Memory B cell (primary cell): ENCODE results near the gene SIPA1.
A peak's percentile ranks its signal among the peaks of the same experiment; 100 is the strongest.

Experiments used
- ATAC-seq: fragments of 150-1000 bp; cut with Tn5 transposase; 2 replicates; pipeline ENCODE4 v1.10.0; 2021; ENCODE audit warnings: low read depth, mild to moderate bottlenecking, moderate library complexity
- DNase-seq, 2 donors: peaks; one replicate each; pipeline ENCODE4 v3.0.0; 2022; ENCODE audit warnings: low spot score in 2 of 2
- H3K27ac Mint-ChIP-seq: one replicate; pipeline ENCODE4 v1.8.0; 2022; ENCODE audit warnings: mild to moderate bottlenecking, moderate library complexity, mixed read lengths
- H3K27me3 Mint-ChIP-seq: one replicate; pipeline ENCODE4 v1.8.0; 2022; ENCODE audit warnings: mixed read lengths
- H3K36me3 Mint-ChIP-seq: one replicate; pipeline ENCODE4 v1.8.0; 2022; ENCODE audit warnings: mild to moderate bottlenecking, mixed read lengths
- H3K4me1 Mint-ChIP-seq: one replicate; pipeline ENCODE4 v1.8.0; 2022; ENCODE audit warnings: mixed read lengths
- H3K4me3 Mint-ChIP-seq: one replicate; pipeline ENCODE4 v1.8.0; 2022; ENCODE audit warnings: mild to moderate bottlenecking, moderate library complexity, mixed read lengths
- H3K9me3 Mint-ChIP-seq: one replicate; pipeline ENCODE4 v1.8.0; 2022; ENCODE audit warnings: mixed read lengths

Gene SIPA1

DNA sequence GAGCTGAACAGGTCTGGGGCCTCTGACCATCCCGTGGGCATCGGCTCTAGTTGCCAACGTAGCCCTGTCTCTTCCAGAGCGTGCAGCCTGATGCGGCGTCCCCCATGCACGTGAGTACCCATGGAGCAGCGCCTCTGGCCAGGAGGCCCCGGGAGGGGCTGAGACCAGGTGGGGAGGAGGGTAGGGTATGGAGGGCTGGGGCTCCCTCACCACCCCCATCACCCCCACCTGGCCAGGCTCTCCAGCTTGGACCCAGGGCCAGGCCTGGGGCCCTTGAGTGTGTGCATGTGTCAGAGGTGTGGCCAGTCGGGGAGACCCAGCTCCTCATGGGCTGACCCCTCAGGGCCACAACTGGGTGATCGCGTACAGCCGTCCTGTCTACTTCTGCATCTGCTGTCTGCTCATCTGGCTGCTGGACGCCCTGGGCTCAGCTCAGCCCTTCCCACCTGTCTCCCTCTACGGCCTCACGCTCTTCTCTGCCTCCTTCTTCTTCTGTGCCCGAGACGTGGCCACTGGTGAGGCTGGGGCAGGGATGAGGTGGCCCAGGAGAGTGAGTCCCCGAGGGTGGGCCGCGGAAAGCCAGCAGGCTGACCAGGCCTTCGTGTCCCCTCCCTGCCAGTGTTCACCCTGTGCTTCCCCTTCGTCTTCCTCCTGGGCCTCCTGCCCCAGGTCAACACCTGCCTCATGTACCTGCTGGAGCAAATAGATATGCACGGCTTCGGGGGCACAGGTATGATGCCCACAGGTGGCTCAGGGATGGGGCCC, 13.9 kb upstream of the SIPA1 start:
- no peak overlapping the region for H3K4me3 Mint-ChIP-seq
- H3K9me3 Mint-ChIP-seq, result no peaks in the 10 kb centered on the region
- H3K27me3 Mint-ChIP-seq, result no peaks in the 10 kb centered on the region
- H3K27ac Mint-ChIP-seq, result no peak overlapping the region
- peaks cover 9% of the 10 kb centered on the region for H3K4me1 Mint-ChIP-seq
- DNase-seq (no peak), ATAC-seq (no peak)
- peaks cover 11% of the 10 kb centered on the region for H3K36me3 Mint-ChIP-seq

DNA sequence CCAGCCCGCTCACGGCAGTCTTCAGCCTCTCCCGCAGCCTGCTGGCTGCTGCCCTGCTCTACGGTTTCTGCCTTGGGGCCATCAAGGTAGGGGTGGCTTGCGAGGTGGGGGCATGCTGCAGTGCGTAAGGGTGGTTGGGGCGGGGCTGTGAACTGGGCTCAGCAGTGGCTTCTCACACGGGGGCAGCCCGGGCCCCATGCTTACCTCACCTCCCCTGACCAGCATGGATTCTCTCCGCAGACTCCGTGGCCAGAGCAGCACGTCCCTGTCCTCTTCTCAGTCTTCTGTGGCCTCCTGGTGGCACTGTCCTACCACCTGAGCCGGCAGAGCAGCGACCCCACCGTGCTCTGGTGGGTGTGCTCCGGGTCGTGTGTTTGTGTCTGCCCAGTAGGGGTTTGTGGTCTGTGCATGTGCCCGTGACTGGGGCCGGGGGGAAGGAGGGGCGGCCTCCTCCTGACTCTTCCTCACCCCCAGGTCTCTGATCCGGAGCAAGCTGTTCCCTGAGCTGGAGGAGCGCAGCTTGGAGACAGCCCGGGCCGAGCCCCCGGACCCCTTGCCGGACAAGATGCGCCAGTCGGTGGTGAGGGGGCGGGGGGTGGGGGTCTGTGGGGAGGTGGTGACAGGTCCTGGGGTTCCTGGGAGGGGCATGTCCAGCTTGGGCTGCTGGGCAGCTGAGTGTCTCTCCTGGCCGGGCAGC, 12.8 kb upstream of the SIPA1 start:
- Mint-ChIP-seq H3K9me3 (no peaks in the 10 kb centered on the region), H3K36me3 (peaks cover 10% of the 10 kb centered on the region), H3K27me3 (no peaks in the 10 kb centered on the region), H3K27ac (no peak overlapping the region), H3K4me1 (peaks cover 7% of the 10 kb centered on the region), H3K4me3 (no peak overlapping the region)
- ATAC-seq, result no peak
- DNase-seq, result no peak

DNA sequence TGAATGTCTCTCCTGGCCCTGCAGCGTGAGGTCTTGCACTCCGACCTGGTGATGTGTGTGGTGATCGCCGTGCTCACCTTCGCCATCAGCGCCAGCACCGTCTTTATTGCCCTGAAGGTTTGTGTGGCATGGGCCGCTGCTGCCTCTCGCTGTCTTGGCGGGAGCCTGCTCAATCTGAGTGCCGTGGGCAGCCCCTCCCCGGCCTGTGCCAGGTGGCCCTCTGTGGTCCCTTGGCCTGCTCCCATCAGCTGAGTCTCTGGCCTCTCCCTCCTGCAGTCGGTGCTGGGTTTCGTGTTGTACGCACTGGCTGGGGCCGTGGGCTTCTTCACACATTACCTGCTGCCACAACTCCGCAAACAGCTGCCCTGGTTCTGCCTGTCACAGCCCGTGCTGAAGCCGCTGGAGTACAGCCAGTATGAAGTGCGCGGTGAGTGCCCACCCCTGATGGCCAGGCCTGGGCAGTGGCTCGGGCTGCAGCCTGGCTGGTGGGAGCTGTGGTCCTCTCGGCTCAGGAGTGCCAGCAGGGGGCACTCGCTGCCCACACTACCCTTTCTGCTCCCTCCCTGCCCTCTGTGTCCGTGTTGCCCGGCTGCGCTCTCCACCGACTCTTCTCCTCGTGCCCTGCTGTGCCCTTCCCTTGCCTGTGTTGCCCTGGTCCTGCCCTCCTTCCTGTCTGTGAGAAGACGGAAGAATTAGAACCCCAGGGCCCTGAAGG, 12.1 kb upstream of the SIPA1 start:
- Mint-ChIP-seq H3K4me3 (no peak overlapping the region), H3K27ac (no peak overlapping the region), H3K36me3 (peaks cover 10% of the 10 kb centered on the region), H3K27me3 (no peaks in the 10 kb centered on the region), H3K9me3 (no peaks in the 10 kb centered on the region), H3K4me1 (peaks cover 7% of the 10 kb centered on the region)
- peak; percentile 96 for ATAC-seq
- DNase-seq, result peak; percentile 61 to 73

DNA sequence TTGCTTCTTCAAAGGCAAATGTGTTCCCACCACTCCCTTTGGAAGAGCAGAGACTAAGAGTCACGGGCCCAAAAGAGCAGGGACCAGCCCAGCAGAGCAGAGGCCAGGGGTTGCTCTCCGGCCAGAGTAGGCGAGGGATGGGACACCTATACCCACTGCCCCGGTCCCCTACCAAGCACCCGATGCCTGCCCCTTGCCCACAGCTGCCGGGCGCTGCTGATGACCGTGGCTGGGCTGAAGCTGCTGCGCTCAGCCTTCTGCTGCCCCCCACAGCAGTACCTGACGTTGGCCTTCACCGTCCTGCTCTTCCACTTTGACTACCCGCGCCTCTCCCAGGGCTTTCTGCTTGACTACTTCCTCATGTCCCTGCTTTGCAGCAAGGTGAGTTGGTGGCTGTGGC, 10.7 kb upstream of the SIPA1 start:
- Mint-ChIP-seq H3K4me3 (no peak overlapping the region), H3K27me3 (no peaks in the 10 kb centered on the region), H3K4me1 (peaks cover 4% of the 10 kb centered on the region), H3K9me3 (no peaks in the 10 kb centered on the region), H3K36me3 (peaks cover 8% of the 10 kb centered on the region), H3K27ac (no peak overlapping the region)
- no peak for ATAC-seq
- no peak for DNase-seq

DNA sequence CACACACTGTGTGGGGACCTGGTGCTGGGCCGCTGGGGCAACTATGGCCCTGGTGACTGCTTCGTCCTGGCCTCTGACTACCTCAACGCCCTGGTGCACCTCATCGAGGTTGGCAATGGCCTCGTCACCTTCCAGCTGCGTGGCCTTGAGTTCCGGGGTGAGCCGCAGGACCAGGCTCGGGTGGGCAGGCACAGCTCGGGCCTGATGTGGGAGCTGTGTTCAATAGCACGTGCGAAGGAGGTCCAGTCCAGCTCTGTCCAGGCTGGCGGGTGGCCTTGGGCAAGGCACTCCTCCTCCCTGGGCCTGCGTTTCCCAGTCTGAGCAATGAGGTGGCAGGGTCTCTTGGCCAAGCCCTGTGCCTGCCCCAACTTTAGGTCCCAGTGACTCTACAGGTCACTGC, 8.3 kb upstream of the SIPA1 start:
- H3K36me3 Mint-ChIP-seq, result peaks cover 4% of the 10 kb centered on the region
- peaks cover 10% of the 10 kb centered on the region for H3K4me1 Mint-ChIP-seq

DNA sequence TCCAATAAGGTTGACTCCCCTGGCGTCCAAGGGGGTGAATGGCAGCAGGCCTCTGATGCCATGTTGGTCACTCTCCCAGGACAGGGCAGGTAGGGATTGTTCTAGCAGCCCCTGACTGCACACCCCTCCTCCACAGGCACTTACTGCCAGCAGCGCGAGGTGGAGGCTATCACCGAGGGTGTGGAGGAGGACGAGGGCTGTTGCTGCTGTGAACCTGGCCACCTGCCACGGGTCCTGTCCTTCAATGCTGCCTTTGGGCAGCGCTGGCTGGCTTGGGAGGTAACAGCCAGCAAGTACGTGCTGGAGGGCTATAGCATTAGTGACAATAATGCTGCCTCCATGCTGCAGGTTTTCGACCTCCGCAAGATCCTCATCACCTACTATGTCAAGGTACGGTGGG, 7.7 kb upstream of the SIPA1 start:
- H3K4me1 Mint-ChIP-seq, result peaks cover 10% of the 10 kb centered on the region
- DNase-seq, result no peak
- H3K27me3 Mint-ChIP-seq, result no peaks in the 10 kb centered on the region
- peaks cover 8% of the 10 kb centered on the region for H3K36me3 Mint-ChIP-seq
- H3K27ac Mint-ChIP-seq, result no peak overlapping the region
- no peak overlapping the region for H3K4me3 Mint-ChIP-seq
- no peak for ATAC-seq
- no peaks in the 10 kb centered on the region for H3K9me3 Mint-ChIP-seq

More for the DNA sequence above, 8.3 kb upstream of the SIPA1 start:
- no peak overlapping the region for H3K4me3 Mint-ChIP-seq
- no peaks in the 10 kb centered on the region for H3K27me3 Mint-ChIP-seq
- DNase-seq (no peak), ATAC-seq (no peak)
- H3K9me3 Mint-ChIP-seq, result no peaks in the 10 kb centered on the region
- no peak overlapping the region for H3K27ac Mint-ChIP-seq

DNA sequence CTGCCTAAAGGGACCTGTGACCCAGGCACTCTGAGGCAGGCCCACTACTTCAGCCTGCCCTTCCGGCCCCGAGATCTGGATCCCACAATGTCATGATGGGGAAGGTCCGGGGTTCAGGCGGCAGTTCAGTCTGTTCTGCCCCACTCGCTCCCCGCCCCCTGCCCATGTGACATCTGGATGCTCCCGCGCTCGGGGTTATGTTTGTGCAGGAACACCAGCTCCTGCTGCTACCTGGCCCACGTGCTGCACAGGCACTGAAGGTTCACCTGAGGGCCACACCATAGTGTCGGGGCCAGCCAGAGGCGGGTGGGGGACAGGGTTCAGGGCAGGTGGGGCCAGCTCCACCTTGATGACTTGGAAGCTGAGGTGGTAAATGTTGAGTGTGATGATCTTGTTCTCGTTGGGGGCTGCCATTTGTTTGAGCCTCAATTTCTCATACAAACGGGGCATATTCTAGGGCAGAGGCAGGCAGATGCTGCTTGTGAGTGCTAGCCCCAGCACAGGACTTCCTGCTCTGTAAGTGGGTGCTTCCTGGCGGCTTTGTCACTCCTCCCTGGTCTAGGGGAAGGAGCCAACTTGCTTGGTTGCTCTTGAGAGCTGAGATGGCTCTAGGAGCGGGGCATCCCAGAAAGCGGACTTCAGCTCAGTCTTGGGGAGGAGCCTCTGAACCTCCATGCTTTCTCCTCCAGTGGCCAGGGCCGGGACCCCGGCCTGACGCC, 4.4 kb upstream of the SIPA1 start:
- peaks cover 13% of the 10 kb centered on the region for H3K4me1 Mint-ChIP-seq
- DNase-seq, result no peak
- no peaks in the 10 kb centered on the region for H3K9me3 Mint-ChIP-seq
- no peak for ATAC-seq
- no peak overlapping the region for H3K27ac Mint-ChIP-seq
- H3K36me3 Mint-ChIP-seq, result peaks cover 7% of the 10 kb centered on the region
- no peak overlapping the region for H3K4me3 Mint-ChIP-seq
- H3K27me3 Mint-ChIP-seq, result no peaks in the 10 kb centered on the region

DNA sequence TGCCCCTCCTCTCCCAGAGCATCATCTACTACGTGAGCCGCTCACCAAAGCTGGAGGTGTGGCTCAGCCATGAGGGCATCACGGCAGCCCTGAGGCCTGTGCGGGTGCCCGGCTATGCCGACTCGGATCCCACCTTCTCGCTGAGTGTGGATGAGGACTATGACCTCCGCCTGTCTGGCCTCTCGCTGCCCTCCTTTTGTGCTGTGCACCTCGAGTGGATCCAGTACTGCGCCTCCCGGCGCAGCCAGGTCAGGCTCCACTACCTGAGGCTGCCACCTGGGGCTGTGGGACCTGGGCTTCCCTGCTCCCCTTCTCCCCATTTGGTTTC, 3.8 kb upstream of the SIPA1 start:
- DNase-seq (no peak), ATAC-seq (no peak)
- Mint-ChIP-seq H3K4me1 (peaks cover 16% of the 10 kb centered on the region), H3K27ac (no peak overlapping the region), H3K27me3 (no peaks in the 10 kb centered on the region), H3K9me3 (no peaks in the 10 kb centered on the region), H3K36me3 (peaks cover 7% of the 10 kb centered on the region), H3K4me3 (no peak overlapping the region)

DNA sequence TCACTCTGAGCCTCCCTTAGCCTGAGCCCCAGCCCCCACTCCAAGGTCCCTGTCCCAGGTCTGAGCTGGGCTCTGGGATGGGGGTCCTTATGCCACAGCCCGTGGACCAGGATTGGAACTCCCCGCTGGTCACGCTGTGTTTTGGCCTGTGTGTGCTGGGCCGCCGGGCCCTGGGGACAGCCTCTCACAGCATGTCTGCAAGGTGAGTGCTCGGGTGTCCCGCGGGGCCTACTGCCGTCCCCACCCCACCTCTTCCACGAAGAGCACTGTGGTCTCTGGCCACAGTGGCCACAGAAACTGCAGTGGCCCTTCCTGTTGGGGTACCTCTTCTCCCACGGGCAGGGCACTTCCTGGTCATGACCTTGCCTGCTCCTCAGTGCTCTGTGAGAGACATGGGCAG, 3.5 kb upstream of the SIPA1 start:
- H3K9me3 Mint-ChIP-seq, result no peaks in the 10 kb centered on the region
- H3K27me3 Mint-ChIP-seq, result no peaks in the 10 kb centered on the region
- H3K4me1 Mint-ChIP-seq, result peaks cover 17% of the 10 kb centered on the region
- H3K4me3 Mint-ChIP-seq, result no peak overlapping the region
- DNase-seq (no peak), ATAC-seq (no peak)
- H3K36me3 Mint-ChIP-seq, result peaks cover 5% of the 10 kb centered on the region
- H3K27ac Mint-ChIP-seq, result no peak overlapping the region

DNA sequence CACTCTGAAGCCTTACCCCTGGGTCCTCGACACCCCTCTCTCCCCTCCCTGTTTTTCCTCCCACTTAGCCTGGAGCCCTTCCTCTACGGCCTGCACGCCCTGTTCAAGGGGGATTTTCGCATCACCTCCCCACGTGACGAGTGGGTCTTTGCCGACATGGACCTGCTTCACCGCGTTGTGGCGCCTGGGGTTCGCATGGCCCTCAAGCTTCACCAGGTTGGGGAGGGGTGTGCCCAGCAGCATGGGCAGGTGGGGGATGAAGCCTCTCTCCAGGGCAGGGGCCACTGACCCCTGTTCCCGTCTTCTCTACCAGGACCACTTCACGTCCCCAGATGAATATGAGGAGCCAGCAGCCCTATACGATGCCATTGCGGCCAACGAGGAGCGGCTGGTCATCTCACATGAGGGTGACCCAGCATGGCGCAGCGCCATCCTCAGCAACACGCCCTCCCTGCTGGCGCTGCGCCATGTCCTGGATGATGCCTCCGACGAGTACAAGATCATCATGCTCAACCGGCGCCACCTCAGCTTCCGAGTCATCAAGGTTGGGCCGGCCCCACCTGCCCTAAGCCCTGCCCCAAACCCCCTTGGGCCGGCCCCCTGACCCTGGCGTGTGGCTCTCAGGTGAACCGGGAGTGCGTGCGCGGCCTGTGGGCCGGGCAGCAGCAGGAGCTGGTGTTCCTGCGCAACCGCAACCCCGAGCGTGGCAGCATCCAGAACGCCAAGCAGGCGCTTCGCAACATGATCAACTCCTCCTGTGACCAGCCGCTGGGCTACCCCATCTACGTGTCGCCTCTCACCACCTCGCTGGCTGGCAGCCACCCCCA, 2.8 kb upstream of the SIPA1 start:
- Mint-ChIP-seq H3K4me3 (no peak overlapping the region), H3K27ac (no peak overlapping the region), H3K27me3 (no peaks in the 10 kb centered on the region), H3K36me3 (peaks cover 5% of the 10 kb centered on the region), H3K4me1 (peaks cover 19% of the 10 kb centered on the region), H3K9me3 (no peaks in the 10 kb centered on the region)
- no peak for ATAC-seq
- DNase-seq, result no peak

DNA sequence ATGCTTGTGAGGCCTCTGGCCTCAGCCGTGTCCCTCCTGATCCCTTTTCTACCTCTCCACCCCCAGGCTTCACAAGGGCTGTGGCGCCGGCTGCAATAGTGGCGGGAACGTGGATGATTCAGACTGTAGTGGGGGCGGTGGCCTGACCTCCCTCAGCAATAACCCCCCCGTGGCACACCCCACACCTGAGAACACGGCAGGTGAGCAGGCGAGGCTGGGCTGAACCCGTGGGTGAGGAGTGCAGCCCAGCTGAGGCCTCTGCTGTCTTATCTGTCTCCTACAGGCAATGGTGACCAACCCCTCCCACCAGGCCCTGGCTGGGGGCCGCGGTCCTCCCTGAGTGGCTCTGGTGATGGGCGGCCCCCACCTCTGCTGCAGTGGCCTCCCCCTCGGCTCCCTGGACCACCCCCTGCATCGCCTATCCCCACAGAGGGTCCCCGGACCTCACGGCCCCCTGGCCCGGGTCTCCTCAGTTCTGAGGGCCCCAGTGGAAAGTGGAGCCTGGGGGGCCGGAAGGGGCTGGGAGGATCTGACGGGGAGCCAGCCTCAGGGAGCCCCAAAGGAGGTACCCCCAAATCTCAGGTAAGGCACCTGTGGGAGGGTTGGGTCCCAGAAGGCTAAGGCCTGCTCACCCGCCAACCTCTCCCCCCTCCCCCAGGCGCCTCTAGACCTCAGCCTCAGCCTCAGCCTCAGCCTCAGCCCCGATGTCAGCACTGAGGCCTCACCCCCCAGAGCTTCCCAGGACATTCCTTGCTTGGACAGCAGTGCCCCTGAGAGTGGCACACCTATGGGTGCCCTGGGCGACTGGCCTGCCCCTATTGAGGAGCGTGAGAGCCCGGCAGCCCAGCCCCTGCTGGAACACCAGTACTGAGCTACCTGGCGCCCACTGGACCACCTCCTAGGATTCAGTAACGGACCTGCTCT, 1.5 kb upstream of the SIPA1 start:
- no peak overlapping the region for H3K27ac Mint-ChIP-seq
- H3K9me3 Mint-ChIP-seq, result no peaks in the 10 kb centered on the region
- DNase-seq (no peak), ATAC-seq (no peak)
- peak overlapping the region; percentile 41 for H3K4me3 Mint-ChIP-seq
- H3K4me1 Mint-ChIP-seq, result peaks cover 23% of the 10 kb centered on the region
- no peaks in the 10 kb centered on the region for H3K27me3 Mint-ChIP-seq
- peaks cover 10% of the 10 kb centered on the region for H3K36me3 Mint-ChIP-seq

DNA sequence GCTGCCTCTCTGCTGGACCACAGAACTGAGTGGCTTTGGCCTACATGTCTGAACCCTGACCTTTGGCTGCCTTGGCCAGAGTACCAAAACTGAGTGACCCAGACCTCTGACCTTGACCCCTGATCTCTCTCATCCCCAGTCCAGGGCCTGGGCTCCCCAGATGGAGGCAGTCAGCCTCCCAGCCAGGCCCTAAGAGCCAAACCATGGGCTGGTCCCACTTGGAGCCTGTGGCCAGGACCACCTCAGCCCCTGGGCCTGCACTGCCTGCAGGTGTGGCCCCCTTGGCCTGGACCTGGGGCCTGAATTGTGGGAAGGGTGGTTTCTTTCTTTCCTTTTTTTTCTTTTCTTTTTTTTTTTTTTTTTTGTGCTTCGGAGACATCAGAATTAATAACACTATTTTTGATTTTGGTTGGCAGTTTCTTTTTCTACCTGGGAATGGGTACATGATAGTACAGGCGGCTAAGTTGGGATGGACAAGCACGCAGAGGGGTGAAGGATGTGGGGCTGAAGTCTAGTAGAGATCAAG, 806 bp upstream of the SIPA1 start:
- H3K4me3 Mint-ChIP-seq, result peak overlapping the region; percentile 95
- peaks cover 30% of the 10 kb centered on the region for H3K4me1 Mint-ChIP-seq
- peaks cover 10% of the 10 kb centered on the region for H3K36me3 Mint-ChIP-seq
- no peaks in the 10 kb centered on the region for H3K9me3 Mint-ChIP-seq
- no peaks in the 10 kb centered on the region for H3K27me3 Mint-ChIP-seq
- ATAC-seq, result no peak
- peak overlapping the region; percentile 97 for H3K27ac Mint-ChIP-seq
- DNase-seq, result no peak
